PC-9 (cell line): ENCODE results near the gene PPP2R2B. TPM values are rescaled to one million over a fixed set of nuclear protein-coding genes. Genes with fewer than 3 reads are reported as not detected.

ENCODE experiments used
- BruUV-seq: library from RNA; stranded (reverse); fragments of 400-500 nt; replicated peaks from 2 replicates; lab custom pipeline; 2021; lab: Mats Ljungman, UMichigan
- CTCF ChIA-PET: fragments of 300-600 bp; sonication (Branson Sonifier 250); formaldehyde crosslinking; loops from one replicate; lab custom pipeline; 2022; ENCODE audit warnings: antibody characterized with exemption; lab: Charles Lee
- POLR2A ChIA-PET: fragments of 300-600 bp; sonication (Branson Sonifier 250); formaldehyde crosslinking; loops from one replicate; lab custom pipeline; 2022; ENCODE audit warnings: antibody characterized with exemption; ENCODE audit not compliant: unreplicated experiment; lab: Charles Lee
- DNase-seq, 2 experiments: peaks; one replicate each; pipeline versions ENCODE4 v3.0.0 to v3.0.0-alpha.2; 2015 to 2022; ENCODE audit warnings: mixed read lengths in 1 of 2
- H2AFZ ChIP-seq: fragments of 200-600 bp; sonication (generic); 2 replicates; pipeline ENCODE4 v1.8.1; 2017; ENCODE audit warnings: antibody characterized with exemption
- H3F3A ChIP-seq: fragments of 200-600 bp; sonication (generic); 2 replicates; pipeline ENCODE4 v1.8.1; 2017; ENCODE audit warnings: antibody characterized with exemption, mild to moderate bottlenecking, low read depth; ENCODE audit not compliant: insufficient read depth
- H3K27ac ChIP-seq: fragments of 200-600 bp; sonication (generic); 2 replicates; pipeline ENCODE4 v1.6.1; 2016; ENCODE audit warnings: mixed run types
- H3K27me3 ChIP-seq: fragments of 200-600 bp; sonication (generic); 2 replicates; pipeline ENCODE4 v1.6.1; 2016; ENCODE audit warnings: low read depth, mixed run types; ENCODE audit not compliant: insufficient read depth
- H3K36me3 ChIP-seq: fragments of 200-600 bp; sonication (generic); 2 replicates; pipeline ENCODE4 v1.6.1; 2016; ENCODE audit warnings: low read depth, mixed run types
- H3K4me1 ChIP-seq: fragments of 200-600 bp; sonication (generic); replicated peaks from 2 replicates; pipeline ENCODE4 v1.6.1; 2016; ENCODE audit warnings: mixed run types; ENCODE audit not compliant: insufficient read depth
- H3K4me2 ChIP-seq: fragments of 200-600 bp; sonication (generic); 2 replicates; pipeline ENCODE4 v1.6.1; 2017; ENCODE audit warnings: mixed run types
- H3K4me3 ChIP-seq: fragments of 200-600 bp; sonication (generic); 2 replicates; pipeline ENCODE4 v1.6.1; 2016; ENCODE audit warnings: mixed run types
- H3K79me2 ChIP-seq: fragments of 200-600 bp; sonication (generic); 2 replicates; pipeline ENCODE4 v1.6.1; 2017; ENCODE audit warnings: low read depth, mixed run types
- H3K9me2 ChIP-seq: fragments of 200-600 bp; sonication (generic); 2 replicates; pipeline ENCODE4 v1.8.1; 2017; ENCODE audit warnings: mild to moderate bottlenecking; ENCODE audit not compliant: insufficient read depth
- H3K9me3 ChIP-seq: fragments of 200-600 bp; sonication (generic); 2 replicates; pipeline ENCODE4 v1.8.1; 2016; ENCODE audit warnings: low read depth; ENCODE audit not compliant: insufficient read depth
- H4K20me1 ChIP-seq: fragments of 200-600 bp; sonication (generic); 2 replicates; pipeline ENCODE4 v1.8.1; 2017; ENCODE audit not compliant: insufficient read depth
- CTCF ChIP-seq: fragments of 200-600 bp; sonication (generic); conservative IDR thresholded peaks from 2 replicates; pipeline ENCODE4 v1.6.1; 2017; ENCODE audit warnings: mixed run types, antibody characterized with exemption, mild to moderate bottlenecking, moderate library complexity
- EZH2 ChIP-seq: fragments of 200-600 bp; sonication (generic); IDR thresholded peaks from 2 replicates; pipeline ENCODE4 v1.8.0; 2017; ENCODE audit warnings: antibody characterized with exemption, low read depth
- intact Hi-C: fragments of 100-400 bp; cut with micrococcal nuclease; formaldehyde crosslinking; loops from one replicate; pipeline ENCODE4 v1.10.0; 2022; ENCODE audit not compliant: unreplicated experiment
- total RNA-seq: library from RNA; stranded (reverse); gene quantifications from 2 replicates; pipeline ENCODE4 v1.2.3, GENCODE V29; 2021

PPP2R2B gene
- total RNA-seq, 1 experiment from 2014 or later = not detected

DNA sequence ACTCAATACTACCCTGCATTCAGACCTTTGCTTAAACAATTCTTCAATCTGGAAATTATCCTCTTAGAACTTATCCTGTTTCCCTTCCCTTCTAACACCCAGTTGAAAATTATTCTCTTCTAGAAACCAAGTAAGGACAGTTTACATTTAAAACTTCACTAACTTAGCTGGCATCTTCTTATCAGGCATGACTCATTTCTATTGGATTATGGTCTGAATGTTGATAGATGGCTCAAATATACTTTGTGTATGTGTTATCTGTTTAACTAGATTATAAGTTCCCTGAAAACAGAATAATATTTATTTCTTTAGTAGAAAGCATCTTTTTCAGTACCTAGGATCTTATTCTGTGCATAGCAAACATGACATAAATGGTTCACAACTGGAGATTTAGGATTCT lies 161.9 kb downstream of the PPP2R2B start:
- Histone ChIP-seq H3K79me2 (no peaks in the 10 kb centered on the region), H3K9me3 (no peaks in the 10 kb centered on the region), H4K20me1 (no peaks in the 10 kb centered on the region), H3K27ac (no peak overlapping the region), H3K4me2 (no peak overlapping the region), H3K27me3 (no peaks in the 10 kb centered on the region), H3K36me3 (no peaks in the 10 kb centered on the region), H3F3A (0 out of 2 replicates have a peak, but pooled peaks cover 1% of the 10 kb centered on the region), H3K4me3 (no peak overlapping the region), H2AFZ (no peak overlapping the region), H3K4me1 (0 out of 2 replicates have a peak, but pooled peaks cover 3% of the 10 kb centered on the region), H3K9me2 (no peaks in the 10 kb centered on the region)
- CTCF ChIA-PET = no interaction called here
- intact Hi-C loops = no loop called here
- TF ChIP-seq CTCF (no peak), EZH2 (no peak)
- no TSS peak for BruUV-seq
- DNase-seq = no peak
- POLR2A ChIA-PET = no interaction called here

- no peak overlapping the region for H3K4me3 ChIP-seq
- no peaks in the 10 kb centered on the region for H3K27me3 ChIP-seq
- POLR2A ChIA-PET = no interaction called here
- H3K79me2 ChIP-seq = no peaks in the 10 kb centered on the region
- CTCF ChIA-PET = no interaction called here
- H3K9me3 ChIP-seq = no peaks in the 10 kb centered on the region
- no peak overlapping the region for H3K4me2 ChIP-seq
- TF ChIP-seq CTCF (no peak), EZH2 (no peak)
- intact Hi-C loops = no loop called here
- no peak overlapping the region for H2AFZ ChIP-seq
- H3K36me3 ChIP-seq = no peaks in the 10 kb centered on the region
- no peak overlapping the region for H3K27ac ChIP-seq
- H4K20me1 ChIP-seq = no peaks in the 10 kb centered on the region
- no peaks in the 10 kb centered on the region for H3K4me1 ChIP-seq
- no peaks in the 10 kb centered on the region for H3F3A ChIP-seq
- H3K9me2 ChIP-seq = no peaks in the 10 kb centered on the region
- BruUV-seq = no TSS peak
- no peak for DNase-seq
Observed at GRCh38 chr5:146710348-146710747, 168.2 kb downstream of the PPP2R2B start.

- Histone ChIP-seq H4K20me1 (no peaks in the 10 kb centered on the region), H3K27me3 (no peaks in the 10 kb centered on the region), H3K79me2 (no peaks in the 10 kb centered on the region), H3K4me1 (no peaks in the 10 kb centered on the region), H2AFZ (no peak overlapping the region), H3K4me2 (no peak overlapping the region), H3K9me3 (no peaks in the 10 kb centered on the region), H3F3A (no peaks in the 10 kb centered on the region), H3K9me2 (no peaks in the 10 kb centered on the region), H3K27ac (no peak overlapping the region), H3K4me3 (no peak overlapping the region), H3K36me3 (no peaks in the 10 kb centered on the region)
- ChIA-PET CTCF (no interaction called here), POLR2A (no interaction called here)
- intact Hi-C loops = no loop called here
- DNase-seq = no peak
- no TSS peak for BruUV-seq
- no peak for TF ChIP-seq EZH2
- no peak for TF ChIP-seq CTCF
Observed at GRCh38 chr5:146707316-146707715, 171.2 kb downstream of the PPP2R2B start.
